Stimulated activated CD8-positive, alpha-beta memory T cell treated with anti-CD3 and anti-CD28 coated beads, Interleukin-4, amount 100 ng/mL, for 24 hours (primary cell): ENCODE data around the gene ACBD3.
A peak's percentile ranks its signal among the peaks of the same experiment; 100 is the strongest.

Experiments used
- DNase-seq: peaks from one replicate; pipeline ENCODE4 v3.0.0-alpha.2; 2020; ENCODE audit warnings: low read depth

ACBD3 gene

GRCh38 chr1:226111883-226112261, 74.7 kb downstream of the ACBD3 start:
- DNase-seq: no peak

GRCh38 chr1:226111098-226111882, 75.3 kb downstream of the ACBD3 start:
- DNase-seq: no peak

GRCh38 chr1:226110249-226111097, 76.1 kb downstream of the ACBD3 start:
- peak; percentile 66 for DNase-seq

- DNase-seq: peak; percentile 76
Measured at GRCh38 chr1:226109829-226110248, 76.7 kb downstream of the ACBD3 start.

- DNase-seq: no peak
Measured at GRCh38 chr1:226108935-226109828, 77.4 kb downstream of the ACBD3 start.

GRCh38 chr1:226107471-226108460, 78.8 kb downstream of the ACBD3 start:
- DNase-seq: no peak

GRCh38 chr1:226104671-226105121, 81.8 kb downstream of the ACBD3 start:
- DNase-seq: no peak

- DNase-seq: no peak
Measured at GRCh38 chr1:226100436-226101391, 85.8 kb downstream of the ACBD3 start.

- no peak for DNase-seq
Measured at GRCh38 chr1:226098870-226099835, 87.4 kb downstream of the ACBD3 start.

GRCh38 chr1:226097866-226098625, 88.5 kb downstream of the ACBD3 start:
- DNase-seq: no peak

- DNase-seq: no peak
Measured at GRCh38 chr1:226095286-226095685, 91.3 kb downstream of the ACBD3 start.
